H4 (cell line): ENCODE data around the gene DPYSL3. TPM values are rescaled to one million over a fixed set of nuclear protein-coding genes. Genes with fewer than 3 reads are reported as not detected.

ENCODE experiments used
- DNase-seq: peaks from one replicate; pipeline ENCODE4 v3.0.0-alpha.2; 2015; ENCODE audit warnings: low spot score
- total RNA-seq: library from RNA; depleted of rRNA; stranded (reverse); fragments of >200 nt; shearing (Covaris generic); gene quantifications from 2 replicates; pipeline ENCODE4 v1.2.3, GENCODE V29; 2014

DPYSL3 gene
- total RNA-seq, 1 experiment from 2014 or later = 83.9 TPM

GRCh38 chr5:147474140-147474539, 35.7 kb downstream of the DPYSL3 start:
- DNase-seq = no peak

DNA sequence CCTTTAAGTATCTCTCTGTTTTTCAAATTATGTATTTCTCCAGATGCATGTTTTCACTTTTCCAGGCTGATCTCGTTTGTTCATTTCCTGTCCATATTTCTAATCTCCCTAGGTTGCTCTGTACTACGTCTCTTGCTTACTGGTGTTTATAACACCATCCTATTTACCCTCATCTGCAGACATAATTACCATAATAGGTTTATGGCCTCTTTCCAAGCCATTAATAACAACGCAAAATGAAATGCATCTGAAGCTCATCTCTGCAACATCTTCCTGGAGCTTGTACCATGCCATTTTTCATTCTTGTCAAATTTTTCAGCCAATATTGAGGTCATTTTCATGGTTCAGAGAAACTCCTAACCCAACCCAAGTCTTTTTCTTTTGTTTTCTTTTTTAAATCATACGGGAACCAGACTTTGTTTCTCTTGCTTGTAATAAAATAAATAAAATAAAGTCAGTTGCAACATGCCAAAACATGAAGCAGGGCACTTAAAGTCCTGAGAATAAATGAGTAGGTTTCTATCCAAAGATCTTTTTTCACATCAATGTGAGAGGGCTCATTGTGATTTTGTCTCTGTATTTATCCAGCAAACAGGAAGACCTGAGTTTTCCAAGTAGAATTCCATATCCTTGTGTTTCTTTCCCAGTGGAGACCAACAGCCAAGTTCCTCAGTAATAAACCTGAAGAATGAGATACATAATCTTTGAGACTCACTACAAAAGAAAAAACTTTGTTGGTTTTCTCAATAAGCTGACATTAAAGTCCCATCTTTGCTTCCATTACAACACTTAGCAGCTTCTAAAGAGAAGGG, 37.0 kb downstream of the DPYSL3 start:
- DNase-seq = no peak

- DNase-seq = no peak
Measured at GRCh38 chr5:147467973-147468508, 41.8 kb downstream of the DPYSL3 start.

GRCh38 chr5:147466360-147466980, 43.4 kb downstream of the DPYSL3 start:
- DNase-seq = no peak

GRCh38 chr5:147465747-147466146, 44.1 kb downstream of the DPYSL3 start:
- no peak for DNase-seq

DNA sequence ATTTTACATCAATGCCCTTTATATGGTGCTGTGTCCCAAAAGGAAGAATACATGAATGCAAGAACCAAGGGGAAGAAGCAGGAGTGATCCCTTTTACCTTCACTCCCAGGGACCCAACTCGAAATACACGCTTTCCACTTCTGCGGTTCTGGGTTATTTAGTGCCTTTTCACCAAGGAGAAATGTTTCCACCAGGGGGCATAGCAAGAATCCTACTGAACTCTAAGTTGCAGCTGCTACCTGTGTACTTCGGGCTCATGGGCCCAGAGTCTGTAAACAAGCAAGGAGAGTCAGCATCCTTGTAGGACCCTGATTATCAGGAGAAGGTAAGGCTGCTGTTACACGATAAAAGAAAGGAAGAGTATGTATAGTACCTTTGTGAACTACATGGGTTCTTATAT, 45.7 kb downstream of the DPYSL3 start:
- DNase-seq = no peak

DNA sequence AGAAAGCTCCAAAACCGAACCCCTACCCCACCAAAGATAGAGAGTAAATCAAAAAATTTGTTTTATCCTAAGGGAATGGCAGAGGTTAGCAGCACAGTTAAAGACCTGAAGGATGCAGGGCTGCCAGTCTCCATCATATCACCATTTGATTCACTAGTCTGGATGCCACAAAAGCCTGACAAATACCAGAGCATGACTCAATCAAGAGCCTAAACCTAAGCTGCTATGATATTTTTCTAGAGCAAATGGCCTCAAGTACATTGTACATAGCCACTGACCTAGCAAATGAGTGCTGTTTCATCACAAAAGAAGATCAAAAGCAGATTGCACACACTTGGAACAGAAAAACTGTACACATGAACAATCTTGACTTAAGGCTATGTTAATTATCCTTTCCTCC, 48.0 kb downstream of the DPYSL3 start:
- DNase-seq = no peak

DNA sequence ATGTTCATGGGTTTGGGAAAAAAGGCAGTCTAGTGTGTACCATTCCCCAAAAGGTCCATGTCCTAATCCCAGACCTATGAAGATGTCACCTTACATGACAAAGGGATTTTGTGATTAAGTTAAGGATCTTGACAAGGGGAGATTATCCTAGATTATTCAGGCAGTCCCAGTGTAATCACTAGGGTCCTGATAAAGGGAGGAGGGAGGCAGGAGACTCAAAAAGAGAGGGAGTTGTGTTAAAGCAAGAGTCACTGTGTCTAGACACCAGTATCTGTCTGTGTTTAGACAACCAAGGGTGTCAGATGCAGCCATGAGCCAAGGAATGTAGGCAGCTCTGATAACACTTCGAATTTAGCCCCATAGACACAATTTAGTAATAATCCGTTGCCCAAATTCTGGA, 49.5 kb downstream of the DPYSL3 start:
- no peak for DNase-seq

DNA sequence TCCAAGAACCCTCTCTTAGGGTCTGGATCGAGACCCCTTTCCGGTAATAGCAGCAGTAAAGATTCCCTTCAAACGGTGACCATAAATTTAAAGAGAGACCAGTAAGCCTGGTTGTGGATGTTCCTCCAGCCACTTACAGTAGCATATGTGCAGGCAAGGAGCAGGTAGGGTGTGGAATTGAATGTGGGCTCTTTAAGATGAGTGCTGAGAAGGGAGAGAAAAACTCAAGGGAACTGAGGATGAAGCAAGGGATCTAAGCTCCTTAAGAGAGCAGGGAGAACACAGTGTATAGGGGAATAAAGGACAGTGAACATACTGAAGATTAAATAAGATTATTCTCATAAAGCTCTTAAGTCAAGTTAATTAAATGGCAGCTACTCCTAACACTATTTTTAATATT, 51.3 kb downstream of the DPYSL3 start:
- no peak for DNase-seq

- no peak for DNase-seq
Measured at GRCh38 chr5:147455822-147456450, 53.9 kb downstream of the DPYSL3 start.

DNA sequence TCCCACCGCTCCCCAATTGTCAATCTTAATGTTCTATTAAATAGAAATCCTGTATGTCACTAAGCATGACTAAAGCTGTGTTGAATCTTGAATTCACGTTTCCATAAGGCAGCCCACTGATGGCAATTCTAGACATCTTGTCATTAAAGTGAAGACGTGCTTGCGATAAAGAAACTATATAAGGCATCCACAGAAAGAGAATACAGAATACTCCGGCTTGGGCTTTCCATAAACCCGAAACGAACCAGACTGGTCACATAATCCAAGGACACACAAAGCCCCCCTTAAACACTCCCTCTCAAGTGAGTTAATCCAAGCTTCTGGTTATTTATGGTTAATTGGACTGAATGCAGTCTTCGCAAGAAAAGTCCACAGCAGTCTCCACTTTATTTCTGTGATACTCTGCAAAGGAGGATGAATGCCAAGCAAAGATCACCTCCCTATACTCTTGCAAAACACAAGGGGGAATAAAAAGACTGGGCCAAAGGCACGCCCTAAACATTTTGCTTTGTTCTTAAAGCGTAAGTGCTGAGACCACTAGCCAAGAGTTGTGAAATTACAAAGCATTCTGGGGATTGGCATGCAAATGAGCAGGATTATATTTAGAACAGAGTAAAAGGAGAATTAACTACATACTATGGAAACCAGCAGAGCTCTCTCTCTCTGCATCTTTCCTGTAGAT, 54.7 kb downstream of the DPYSL3 start:
- peak; percentile 56 for DNase-seq

DNA sequence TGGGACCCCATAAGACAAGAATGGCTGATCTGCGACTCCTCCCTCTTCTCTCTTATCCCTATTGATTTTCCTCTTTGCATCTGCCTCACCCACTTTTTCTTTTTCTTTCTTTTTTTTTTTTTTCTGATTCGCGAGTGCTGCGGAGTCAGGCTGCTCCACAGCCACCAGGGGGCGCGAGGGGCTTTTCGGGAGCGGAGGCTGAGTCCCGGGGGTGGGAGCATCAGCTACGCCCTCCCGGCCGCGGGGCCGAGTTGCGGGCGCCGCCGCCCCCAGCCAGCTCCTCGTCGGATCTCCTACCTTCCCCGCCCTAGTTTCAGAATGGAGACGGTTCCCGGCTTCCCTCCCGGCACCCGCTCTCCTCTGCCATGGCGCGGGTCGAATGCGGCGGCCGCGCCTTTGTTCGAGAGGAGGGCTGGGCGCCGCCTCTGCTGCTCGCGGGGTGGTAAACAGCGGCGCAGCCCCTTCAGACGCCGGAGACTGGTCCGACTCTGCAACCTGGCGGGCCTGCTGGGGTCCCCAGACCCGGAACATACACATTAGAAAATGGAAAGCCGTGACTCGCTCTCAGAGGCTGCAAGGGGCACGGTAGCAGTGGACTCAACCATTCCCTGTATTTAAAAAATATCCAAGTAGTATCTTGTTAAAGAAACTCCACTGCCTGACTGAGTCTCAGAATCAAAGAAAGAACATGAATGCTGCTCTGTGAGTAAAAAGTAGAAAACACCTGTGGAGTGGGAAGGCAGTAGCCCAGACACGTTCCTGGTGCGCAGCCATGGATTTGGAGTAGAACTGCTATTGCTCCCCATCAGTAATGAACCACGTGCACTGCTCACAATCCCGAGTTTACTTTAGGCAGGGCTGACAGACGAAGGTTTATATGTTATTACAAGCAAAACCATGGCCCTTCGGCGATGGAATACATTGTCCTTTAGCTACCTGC, 55.7 kb downstream of the DPYSL3 start:
- peak; percentile 71 for DNase-seq

DNA sequence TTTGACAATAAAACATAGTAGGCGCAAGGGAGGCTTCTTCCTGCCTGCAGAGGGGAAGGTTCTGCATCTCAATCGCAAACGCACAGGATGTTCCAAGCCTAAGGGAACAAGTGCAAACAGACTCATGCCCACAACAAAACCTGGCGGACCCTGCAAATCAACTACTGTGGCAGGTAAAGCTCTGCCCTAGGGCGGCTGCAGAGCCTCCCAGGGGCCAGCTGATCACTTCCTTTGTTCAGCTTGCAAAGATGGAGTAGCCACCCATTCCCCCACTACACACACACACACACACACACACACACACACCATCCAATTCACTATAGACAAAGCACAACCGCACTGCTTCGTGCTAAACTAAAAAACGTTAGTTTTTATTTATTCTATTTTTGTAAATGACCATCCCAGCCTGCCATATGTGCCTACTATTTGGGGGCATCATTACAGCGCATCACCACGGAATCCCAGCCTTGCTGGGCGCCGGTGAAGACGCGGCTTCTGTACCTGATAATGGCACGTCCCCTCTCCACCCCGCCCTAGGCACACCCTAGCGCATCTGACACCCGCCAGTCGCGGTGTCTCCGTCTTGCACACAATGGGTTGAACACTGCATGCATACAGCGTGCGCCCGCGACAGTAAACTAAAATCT, 57.6 kb downstream of the DPYSL3 start:
- no peak for DNase-seq

GRCh38 chr5:147451193-147451592, 58.7 kb downstream of the DPYSL3 start:
- no peak for DNase-seq

GRCh38 chr5:147450606-147451005, 59.3 kb downstream of the DPYSL3 start:
- DNase-seq = no peak

DNA sequence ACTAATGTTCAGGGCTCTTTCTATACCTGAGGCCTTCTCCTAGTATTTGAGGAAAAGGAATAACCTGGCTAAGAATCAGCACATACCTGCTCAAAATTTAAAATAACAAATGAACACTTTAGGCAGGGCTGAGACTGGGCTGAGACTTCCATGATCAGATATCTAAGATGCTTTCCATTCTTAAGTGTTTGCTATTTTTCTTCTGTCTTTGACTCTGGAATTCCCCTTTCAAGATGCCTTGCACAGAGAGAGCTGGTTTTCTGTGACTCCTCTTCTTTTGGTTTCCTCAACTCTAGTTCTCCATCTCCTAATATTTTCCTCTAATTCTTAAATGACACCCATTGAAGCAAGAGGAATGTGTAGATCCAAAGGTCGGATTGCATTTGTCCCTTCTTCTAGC, 61.1 kb downstream of the DPYSL3 start:
- DNase-seq = no peak

DNA sequence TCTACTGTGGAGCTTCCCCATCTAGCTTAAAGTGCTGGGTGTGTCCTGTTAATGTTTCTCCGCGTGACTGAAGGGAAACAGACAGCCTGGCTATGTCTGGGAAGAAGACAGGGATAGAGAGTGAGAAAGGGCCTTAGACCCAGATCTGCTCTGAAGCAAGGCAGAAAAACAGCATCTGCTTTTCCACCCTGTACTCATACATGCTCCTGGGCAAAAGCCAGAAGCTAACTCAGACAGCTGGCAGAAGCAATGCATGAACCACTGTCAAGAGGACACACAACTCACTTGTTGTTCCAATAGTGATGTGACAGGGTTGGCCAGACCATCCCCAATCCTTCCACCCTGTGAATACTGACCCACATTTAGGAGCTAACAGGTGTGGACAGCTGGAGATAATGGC, 63.3 kb downstream of the DPYSL3 start:
- DNase-seq = no peak

DNA sequence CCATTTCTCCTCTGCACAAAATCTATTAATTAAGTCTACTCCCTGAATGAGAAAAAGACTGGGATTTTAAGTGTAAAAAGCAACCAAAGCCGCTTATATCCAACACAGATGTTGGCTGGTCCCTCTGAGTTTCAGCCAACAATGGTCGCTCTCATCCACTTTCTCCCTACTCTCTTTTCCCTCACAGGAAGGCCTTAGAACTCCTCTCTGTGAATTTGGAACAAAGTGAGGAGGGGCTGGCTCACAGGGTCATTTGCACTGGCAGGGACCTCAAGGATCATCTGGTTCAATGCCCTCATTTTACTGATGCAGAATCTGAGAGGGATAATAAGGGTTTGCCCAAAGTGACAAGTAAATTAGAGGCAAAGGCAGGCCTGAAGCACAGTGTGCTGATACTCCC, 64.0 kb downstream of the DPYSL3 start:
- DNase-seq = no peak

DNA sequence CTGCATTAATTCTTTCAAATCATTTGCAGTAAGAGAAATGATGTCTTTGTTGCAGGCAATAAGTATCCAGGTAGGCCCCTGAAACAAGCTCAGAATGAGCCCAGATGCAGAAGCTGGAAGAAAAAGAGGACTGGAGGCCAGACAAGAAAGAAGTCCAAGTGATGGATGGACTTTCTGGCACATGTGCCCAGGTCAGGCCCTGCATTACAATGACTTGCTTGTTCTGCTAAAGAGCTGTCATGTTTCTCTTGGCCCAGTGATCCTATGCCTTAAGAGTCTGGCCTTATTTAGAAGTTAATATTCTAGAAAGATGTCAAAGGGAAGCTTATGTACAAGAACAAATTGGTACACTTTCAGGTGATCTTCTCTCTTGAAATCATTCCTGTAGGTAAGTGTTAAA, 64.8 kb downstream of the DPYSL3 start:
- no peak for DNase-seq

GRCh38 chr5:147442224-147442623, 67.6 kb downstream of the DPYSL3 start:
- DNase-seq = no peak
